PC-9 (cell line): Measurements from ENCODE around the gene KIF26B.

Source experiments
- EZH2 ChIP-seq: fragments of 200-600 bp; sonication (generic); IDR thresholded peaks from 2 replicates; pipeline ENCODE4 v1.8.0; 2017; ENCODE audit warnings: antibody characterized with exemption, low read depth
- TF ChIP-seq, protein P1 (sequence below): fragments of 200-600 bp; sonication (generic); conservative IDR thresholded peaks from 2 replicates; pipeline ENCODE4 v1.6.1; 2017; ENCODE audit warnings: mixed run types, antibody characterized with exemption, mild to moderate bottlenecking, moderate library complexity

DNA sequence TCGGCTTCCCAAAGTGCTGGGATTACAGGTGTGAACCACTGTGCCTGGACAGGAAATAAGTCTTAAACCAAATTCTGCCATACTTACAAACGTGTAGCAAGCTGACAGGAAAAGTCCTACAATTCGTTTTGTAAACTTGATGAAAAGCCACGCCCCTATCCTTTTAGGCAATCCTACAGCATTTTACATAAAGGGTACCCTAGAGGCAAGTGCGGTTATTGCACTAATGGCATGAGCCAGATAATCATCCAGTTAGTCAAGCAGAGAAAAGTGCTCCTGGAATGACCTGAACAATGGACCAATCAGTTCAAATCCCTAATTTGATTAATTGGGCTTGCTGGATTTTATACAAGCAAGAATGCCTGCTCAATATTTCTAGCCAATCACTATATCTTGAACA, 338.2 kb downstream of the KIF26B start:
- TF ChIP-seq EZH2, result no peak
- TF ChIP-seq, protein P1, sequence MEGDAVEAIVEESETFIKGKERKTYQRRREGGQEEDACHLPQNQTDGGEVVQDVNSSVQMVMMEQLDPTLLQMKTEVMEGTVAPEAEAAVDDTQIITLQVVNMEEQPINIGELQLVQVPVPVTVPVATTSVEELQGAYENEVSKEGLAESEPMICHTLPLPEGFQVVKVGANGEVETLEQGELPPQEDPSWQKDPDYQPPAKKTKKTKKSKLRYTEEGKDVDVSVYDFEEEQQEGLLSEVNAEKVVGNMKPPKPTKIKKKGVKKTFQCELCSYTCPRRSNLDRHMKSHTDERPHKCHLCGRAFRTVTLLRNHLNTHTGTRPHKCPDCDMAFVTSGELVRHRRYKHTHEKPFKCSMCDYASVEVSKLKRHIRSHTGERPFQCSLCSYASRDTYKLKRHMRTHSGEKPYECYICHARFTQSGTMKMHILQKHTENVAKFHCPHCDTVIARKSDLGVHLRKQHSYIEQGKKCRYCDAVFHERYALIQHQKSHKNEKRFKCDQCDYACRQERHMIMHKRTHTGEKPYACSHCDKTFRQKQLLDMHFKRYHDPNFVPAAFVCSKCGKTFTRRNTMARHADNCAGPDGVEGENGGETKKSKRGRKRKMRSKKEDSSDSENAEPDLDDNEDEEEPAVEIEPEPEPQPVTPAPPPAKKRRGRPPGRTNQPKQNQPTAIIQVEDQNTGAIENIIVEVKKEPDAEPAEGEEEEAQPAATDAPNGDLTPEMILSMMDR, result 0 out of 2 replicates have a peak, but pooled peaks have one; percentile 27
